DOHH2 (cell line): Measurements from ENCODE around the gene ZNHIT6.

ENCODE experiments used
- CTCF ChIP-seq: fragments of 200-600 bp; sonication (generic); IDR thresholded peaks from one replicate; pipeline ENCODE4 v1.5.1; 2014; ENCODE audit warnings: antibody characterized with exemption, mild to moderate bottlenecking, low read depth, low read length; ENCODE audit not compliant: poor library complexity, severe bottlenecking
- EZH2phosphoT487 ChIP-seq: fragments of 200-600 bp; sonication (generic); IDR thresholded peaks from 2 replicates; pipeline ENCODE4 v1.6.1; 2017; ENCODE audit warnings: borderline replicate concordance, mild to moderate bottlenecking, antibody characterized with exemption, low read length, moderate library complexity, mixed read lengths

- TF ChIP-seq CTCF: no peak
- no peak for TF ChIP-seq EZH2phosphoT487
These were observed 10.3 kb downstream of the ZNHIT6 start for GRCh38 chr1:85697895-85698294.
